GM10266 (cell line): ENCODE measurements around the gene MYO1D.

Experiments
- DNase-seq: peaks from one replicate; pipeline ENCODE4 v3.0.0; 2012; ENCODE audit errors: extremely low spot score
- TF ChIP-seq, protein P1 (sequence below): IDR thresholded peaks from 2 replicates; pipeline ENCODE4 v1.5.1; 2012; ENCODE audit warnings: mild to moderate bottlenecking, low read depth; ENCODE audit not compliant: control insufficient read depth, insufficient read depth; ENCODE audit errors: missing control alignments

MYO1D gene

DNA sequence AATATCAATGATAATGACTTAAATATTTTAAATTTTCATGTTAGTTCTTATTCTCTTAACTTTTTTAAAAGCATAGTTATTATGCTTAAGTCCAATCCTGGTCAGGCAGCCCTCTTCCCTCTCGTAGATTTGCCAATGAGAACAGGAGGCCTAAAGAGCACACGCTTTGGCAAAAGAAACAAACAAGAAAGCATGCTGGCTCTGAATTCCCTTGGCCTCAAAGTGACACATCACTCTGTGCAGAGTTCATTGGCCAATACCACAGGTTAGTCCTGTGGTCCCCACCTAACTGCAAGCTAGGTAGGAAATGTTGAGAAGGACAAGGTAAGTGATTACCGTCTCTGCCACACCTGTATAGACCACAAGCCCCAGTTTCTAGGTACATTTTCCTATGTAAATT, 61.5 kb downstream of the MYO1D start:
- DNase-seq: no peak
- TF ChIP-seq, protein P1, sequence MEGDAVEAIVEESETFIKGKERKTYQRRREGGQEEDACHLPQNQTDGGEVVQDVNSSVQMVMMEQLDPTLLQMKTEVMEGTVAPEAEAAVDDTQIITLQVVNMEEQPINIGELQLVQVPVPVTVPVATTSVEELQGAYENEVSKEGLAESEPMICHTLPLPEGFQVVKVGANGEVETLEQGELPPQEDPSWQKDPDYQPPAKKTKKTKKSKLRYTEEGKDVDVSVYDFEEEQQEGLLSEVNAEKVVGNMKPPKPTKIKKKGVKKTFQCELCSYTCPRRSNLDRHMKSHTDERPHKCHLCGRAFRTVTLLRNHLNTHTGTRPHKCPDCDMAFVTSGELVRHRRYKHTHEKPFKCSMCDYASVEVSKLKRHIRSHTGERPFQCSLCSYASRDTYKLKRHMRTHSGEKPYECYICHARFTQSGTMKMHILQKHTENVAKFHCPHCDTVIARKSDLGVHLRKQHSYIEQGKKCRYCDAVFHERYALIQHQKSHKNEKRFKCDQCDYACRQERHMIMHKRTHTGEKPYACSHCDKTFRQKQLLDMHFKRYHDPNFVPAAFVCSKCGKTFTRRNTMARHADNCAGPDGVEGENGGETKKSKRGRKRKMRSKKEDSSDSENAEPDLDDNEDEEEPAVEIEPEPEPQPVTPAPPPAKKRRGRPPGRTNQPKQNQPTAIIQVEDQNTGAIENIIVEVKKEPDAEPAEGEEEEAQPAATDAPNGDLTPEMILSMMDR: no peak

DNA sequence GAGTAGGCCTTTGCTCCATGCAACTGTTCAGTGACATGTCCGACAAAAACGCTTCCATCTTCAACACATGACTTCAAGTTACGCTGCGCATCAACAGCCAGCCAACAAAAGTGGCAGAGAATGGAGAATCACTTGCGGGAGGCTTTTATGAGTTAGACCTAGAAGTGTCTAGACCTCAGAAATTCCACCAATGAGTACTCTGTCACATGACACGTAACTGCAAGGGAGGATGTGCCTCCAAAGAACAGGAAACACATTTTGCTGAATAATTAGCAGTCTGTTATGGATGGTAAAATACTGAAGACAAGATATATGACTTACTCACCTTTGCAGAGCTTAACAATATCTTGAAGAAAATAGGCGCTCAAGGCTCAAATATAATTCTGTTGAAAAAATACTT, 62.1 kb downstream of the MYO1D start:
- TF ChIP-seq, protein P1: no peak
- DNase-seq: no peak

DNA sequence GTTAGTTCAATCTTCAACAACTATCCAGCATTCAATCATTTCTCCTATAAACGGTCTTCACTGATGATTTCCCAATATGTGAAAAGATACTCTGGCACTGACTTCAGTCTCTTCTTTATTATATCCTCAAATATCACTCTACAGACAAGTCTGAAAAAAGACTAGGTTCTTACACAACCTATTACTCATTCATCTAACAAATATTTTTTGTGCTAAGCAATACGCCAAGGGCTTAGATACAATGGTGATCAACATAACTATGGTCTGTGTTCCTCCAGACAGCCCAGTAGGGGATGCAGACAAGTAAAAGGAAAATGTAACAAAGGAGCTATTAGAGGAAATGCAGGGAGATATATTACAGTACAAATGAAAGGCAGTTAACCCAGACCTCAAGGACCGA, 63.9 kb downstream of the MYO1D start:
- TF ChIP-seq, protein P1: no peak

DNA sequence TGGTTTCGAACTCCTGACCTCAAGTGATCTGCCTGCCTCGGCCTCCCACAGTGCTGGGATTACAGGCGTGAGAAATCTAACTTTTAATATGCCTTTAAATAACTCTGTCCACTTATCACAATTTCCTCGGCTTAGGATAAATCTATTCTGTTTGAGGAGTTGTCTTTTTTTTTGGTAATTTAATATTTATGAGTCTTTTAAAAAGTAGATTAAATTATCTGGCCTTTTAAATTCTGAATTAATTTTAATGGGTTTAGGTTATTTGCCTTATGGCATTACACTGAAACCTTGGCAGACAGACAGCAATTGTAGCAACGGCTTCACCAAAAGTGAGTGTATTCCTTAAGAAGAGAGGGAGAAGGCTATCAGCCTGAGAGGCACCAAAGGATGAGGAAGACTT, 66.2 kb downstream of the MYO1D start:
- TF ChIP-seq, protein P1: no peak
- no peak for DNase-seq

More for the DNA sequence above, 63.9 kb downstream of the MYO1D start:
- DNase-seq: no peak

DNA sequence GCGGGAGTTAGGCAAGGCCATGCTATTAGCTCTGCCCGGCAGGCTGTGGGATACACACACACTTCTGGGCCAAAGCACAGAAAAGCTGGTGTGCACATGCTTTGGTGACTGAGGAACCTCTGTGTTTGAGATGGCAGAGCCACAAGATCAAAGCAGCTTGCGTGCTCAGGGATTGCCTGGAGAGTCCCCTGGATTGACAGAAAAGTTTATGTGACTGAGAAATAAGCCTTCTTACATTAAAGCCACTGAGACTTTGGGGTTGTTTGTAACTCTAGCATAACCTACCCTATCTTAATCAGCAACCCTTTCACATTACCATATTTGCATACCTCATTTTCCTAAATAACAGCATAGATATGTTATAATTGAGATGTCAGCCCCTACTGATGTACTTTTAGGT, 69.3 kb downstream of the MYO1D start:
- DNase-seq: no peak
- TF ChIP-seq, protein P1: no peak

DNA sequence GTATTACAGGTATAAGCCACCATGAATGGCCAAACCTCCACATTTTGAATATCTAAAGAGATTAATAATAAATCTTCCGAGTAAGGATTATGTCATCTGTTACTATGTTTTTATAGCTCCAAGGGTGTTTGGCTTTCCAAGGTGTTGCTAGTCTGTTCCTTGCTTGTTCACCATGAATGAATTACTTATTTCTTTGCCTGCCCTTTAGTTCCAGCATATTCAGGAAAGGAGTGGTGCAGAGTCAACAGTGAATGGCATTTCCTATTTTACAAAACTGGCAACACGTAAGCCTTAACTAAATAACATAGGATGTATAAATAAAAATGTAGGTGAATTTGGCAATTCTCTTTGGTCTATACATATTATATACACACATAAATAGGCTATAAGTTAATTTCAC, 70.3 kb downstream of the MYO1D start:
- TF ChIP-seq, protein P1: no peak
- DNase-seq: no peak

DNA sequence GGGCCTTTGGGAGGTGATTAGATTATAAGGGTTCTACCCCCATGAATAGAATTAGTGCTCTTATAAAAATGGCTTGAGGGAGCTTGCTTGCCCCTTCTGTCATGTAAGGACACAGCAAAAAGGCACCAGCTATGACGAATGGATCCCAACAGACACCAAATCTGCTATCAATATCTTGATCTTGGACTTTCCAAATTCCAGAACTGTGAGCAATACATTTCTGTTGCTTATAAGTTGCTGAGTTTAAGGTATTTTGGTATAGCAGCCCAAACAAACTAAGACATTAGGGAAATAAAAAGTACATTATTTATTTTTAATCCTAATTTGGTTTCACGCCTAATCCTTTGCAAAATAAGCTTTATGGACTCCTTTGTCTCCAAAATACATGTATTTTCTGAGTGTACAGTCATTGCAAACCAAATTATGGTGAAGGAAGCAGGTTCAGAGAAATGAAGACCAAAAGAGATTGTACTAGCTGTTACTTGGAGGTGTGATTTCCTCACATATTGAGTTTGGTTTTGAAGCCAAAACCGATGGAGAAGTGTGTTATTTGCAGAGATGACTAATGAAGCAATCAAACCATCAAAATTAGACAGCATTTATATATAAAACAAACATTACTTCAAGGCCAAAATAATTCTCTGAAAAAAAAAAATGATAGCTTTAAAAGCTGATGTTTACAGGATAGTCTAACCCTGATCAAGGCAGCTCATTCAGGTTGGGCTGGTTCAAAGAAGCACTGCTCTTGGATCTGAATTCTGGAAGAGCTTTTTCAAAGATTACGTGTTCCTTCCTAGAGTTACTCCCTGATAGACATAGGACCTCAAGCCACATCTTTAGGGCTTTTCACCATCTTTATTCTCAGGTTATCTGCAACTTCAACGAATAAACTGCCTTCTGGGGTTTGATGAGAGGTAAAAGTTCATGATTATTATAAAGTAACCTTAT, 71.6 kb downstream of the MYO1D start:
- no peak for DNase-seq
- TF ChIP-seq, protein P1: no peak
